AG09319 (cell line): Measurements from ENCODE around the gene CSRNP3.
"Not testable (repeated sequence)": the region's sequence is repeated elsewhere in the genome, so short reads cannot be mapped to it uniquely, and the experiment has no call there.

Experiments
- DNase-seq: peaks from one replicate; pipeline ENCODE4 v3.0.0-alpha.2; 2010; ENCODE audit warnings: low read depth; ENCODE audit errors: extremely low read depth
- TF ChIP-seq, protein P1 (sequence below): IDR thresholded peaks from 2 replicates; pipeline ENCODE4 v1.5.1; 2011; ENCODE audit warnings: low read depth, mild to moderate bottlenecking, inconsistent platforms, low read length, moderate library complexity

Gene CSRNP3

DNA sequence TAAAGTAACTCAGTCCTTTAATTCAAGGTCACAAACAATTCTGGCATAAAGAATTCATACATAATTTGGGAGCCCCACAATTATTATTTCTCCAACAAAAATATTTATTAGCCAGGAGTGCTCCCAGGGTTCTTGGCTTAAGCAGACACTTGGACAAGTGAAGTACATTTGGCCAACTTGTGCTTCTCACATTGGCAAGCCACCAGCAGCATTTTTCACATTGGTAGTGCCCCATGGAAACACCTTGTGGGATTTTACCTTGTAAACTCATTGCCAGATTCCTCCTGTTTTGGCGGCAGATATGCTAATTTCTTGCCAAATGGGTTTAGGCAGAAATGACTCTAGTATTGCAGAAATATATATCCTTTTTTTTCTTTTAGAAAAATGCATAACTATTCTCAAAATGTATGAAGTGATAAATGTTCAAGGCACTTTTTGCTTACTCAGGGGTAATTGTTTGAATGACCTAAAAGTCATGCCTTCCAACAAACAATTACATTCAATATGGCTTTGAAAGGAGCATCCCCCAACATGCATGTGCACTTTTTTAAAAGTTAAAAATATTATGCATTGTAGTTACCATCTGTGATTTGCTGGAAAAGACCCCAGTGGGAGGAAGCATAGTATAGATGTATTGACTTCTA, 113.5 kb downstream of the CSRNP3 start:
- DNase-seq = no peak
- TF ChIP-seq, protein P1, sequence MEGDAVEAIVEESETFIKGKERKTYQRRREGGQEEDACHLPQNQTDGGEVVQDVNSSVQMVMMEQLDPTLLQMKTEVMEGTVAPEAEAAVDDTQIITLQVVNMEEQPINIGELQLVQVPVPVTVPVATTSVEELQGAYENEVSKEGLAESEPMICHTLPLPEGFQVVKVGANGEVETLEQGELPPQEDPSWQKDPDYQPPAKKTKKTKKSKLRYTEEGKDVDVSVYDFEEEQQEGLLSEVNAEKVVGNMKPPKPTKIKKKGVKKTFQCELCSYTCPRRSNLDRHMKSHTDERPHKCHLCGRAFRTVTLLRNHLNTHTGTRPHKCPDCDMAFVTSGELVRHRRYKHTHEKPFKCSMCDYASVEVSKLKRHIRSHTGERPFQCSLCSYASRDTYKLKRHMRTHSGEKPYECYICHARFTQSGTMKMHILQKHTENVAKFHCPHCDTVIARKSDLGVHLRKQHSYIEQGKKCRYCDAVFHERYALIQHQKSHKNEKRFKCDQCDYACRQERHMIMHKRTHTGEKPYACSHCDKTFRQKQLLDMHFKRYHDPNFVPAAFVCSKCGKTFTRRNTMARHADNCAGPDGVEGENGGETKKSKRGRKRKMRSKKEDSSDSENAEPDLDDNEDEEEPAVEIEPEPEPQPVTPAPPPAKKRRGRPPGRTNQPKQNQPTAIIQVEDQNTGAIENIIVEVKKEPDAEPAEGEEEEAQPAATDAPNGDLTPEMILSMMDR = no peak

DNA sequence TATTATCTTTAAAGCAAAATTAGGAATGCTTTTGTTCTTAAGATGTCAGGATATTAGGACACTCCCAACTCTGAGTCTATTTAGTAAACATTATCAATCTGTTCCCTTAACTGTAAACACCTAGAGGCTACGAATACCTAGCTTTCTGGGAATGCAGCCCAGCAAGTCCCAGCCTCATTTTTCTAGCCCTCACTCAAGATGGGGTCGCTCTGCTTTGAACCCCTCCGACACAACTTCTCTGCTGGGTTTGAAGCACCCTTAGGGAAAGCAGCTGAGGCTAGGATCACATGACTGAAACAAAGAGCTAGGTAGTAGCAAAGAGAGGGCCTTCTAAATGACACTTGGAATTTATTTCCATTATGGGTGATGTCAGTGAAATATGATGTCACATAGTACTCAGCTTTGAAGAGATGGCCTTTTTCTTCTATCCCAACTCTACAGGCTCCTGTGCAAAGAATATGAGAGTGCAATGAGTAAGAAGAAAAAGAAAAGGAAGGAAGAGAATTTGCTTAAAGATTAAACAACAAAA, 114.7 kb downstream of the CSRNP3 start:
- DNase-seq = no peak
- TF ChIP-seq, protein P1 = no peak

DNA sequence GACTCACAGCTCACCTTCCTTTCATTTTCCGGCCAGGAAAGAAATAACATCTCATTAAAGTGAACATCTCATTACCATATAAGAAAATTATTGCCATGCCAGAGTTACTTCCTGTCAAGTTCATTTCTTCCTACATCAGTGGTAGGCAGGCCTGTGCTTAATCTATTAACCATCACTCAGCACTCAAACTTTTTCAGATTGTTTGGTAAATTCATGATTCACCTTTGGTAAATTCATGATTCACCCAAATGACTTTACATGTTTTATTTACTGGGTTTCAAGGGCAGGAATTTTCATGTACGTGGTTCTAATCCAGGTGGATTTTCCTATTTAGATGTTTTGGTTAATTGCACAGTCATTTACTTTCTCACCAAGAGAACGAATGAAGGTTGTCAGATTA, 116.5 kb downstream of the CSRNP3 start:
- TF ChIP-seq, protein P1 = no peak
- no peak for DNase-seq

DNA sequence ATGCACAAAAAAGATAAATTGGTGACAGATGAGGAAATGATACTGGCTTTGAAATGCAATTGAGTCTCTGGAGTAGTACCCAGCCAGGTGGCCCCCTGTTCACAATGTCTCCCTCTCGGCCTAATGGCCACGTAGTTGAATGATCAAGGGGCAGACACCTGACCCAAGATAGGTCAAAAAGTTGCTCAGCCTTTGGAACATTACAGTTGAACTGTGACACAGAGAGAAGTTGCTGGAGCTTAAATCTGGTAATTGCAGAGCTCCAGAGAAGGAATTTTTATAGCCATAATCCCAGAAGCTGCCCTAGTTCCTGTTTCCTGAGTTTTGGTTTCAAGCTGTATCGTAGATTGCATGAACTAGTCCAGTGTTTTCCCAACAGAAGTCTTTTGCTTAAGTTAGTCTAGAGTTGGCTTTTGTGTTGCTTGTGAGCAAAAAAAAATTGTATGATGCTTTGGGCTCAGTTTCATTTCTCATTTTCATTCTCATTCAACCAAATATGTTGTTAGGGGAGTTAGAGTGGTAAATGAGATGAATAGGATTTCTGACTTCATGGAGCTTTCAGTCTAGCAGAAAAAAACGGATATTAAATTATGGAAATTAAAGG, 117.9 kb downstream of the CSRNP3 start:
- no peak for DNase-seq
- TF ChIP-seq, protein P1 = no peak

DNA sequence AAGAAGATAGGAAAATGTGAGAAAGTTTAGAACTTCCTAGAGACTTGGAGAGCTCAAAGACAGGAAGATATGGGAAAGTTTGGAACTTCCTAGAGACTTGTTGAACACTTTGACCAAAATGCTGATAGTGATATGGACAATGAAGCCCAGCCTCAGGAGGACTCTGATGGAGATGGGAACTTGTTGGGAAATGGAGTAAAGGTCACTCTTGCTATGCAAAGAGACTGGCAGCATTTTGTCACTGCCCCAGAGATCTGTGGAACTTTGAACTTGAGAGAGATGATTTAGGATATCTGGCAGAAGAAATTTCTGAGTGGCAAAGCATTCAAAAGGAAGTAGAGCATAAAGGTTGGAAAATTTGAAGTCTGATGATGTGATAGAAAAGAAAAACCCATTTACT, 121.5 kb downstream of the CSRNP3 start:
- not testable (repeated sequence) for DNase-seq

DNA sequence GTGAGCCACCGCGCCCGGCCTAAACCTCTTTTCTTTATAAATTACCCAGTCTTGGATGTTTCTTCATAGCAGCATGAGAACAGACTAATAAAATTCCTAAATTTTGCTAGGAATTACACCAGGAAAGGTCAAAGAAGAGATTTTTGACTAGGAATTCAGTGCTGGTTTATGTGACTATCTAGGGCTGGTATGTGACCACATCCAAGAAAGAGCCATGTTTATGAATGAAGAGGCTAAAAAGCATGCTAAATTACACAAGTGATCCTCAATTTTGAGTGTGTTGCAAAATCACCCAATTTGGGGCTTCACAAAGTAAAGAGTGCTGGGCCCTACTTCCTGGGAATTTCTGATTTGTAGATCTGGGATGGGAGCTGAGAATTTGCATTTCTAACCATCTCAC, 123.6 kb downstream of the CSRNP3 start:
- DNase-seq = no peak
- TF ChIP-seq, protein P1 = no peak

DNA sequence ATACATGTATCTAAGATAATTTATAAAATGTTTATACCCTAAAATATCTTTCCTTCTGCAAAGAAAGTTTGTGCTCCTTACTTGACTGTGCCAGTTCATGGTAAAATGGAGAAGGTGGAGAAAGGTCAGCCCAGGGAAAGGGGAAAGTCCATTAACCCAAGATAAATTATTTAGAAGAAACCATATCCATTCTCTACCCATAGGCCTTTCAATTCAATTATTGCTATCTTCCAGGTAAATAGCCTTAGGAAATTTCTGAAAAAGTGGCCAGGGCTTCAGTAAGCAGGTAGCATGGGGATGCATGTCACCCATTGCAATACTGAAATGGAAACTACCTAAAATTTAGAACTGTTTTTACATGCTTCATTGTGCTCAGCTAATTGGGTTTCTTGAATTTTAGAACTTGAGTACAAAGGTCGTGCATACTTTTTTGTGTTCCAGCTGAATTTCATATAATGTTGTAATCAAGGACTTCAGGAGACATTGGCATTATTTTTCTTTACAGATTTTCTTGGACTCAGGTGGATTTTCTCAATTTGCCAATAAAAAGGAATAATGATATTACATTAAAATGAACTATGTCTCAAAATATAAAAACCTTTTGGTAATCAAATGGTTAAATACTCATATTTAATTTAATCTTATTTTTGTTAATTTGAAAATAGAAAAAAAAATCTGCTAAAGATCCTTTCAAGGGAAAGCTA, 124.9 kb downstream of the CSRNP3 start:
- TF ChIP-seq, protein P1 = no peak
- DNase-seq = no peak

DNA sequence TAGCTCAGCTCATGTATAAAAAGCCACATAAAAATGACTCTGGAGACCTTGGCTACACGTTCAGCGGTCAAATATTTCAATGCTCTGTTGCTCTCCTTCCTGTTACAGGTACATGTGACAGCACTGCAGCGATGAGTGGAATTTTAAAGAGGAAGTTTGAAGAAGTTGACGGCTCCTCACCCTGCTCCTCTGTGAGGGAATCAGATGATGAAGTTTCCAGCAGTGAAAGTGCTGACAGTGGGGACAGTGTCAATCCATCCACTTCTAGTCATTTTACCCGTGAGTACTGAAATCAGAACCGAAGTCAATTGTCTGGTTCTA, 125.4 kb downstream of the CSRNP3 start:
- TF ChIP-seq, protein P1 = no peak
- DNase-seq = no peak
